HepG2 (cell line): ENCODE measurements around the gene TBX6. TPM values are rescaled to one million over a fixed set of nuclear protein-coding genes. Genes with fewer than 3 reads are reported as not detected.

Source experiments
- ARNT ChIP-seq: fragments of 450-650 bp; IDR thresholded peaks from 2 replicates; pipeline ENCODE4 v1.6.1; 2017
- HMGXB3 ChIP-seq: sonication (generic); formaldehyde crosslinking; IDR thresholded peaks from 2 replicates; pipeline ENCODE4 v1.4.0; 2020; ENCODE audit warnings: missing genetic modification reagents, borderline replicate concordance
- NBN ChIP-seq: fragments of 450-650 bp; conservative IDR thresholded peaks from 2 replicates; pipeline ENCODE4 v1.6.1; 2017
- PHF8 ChIP-seq: sonication (generic); formaldehyde crosslinking; IDR thresholded peaks from 2 replicates; pipeline ENCODE4 v1.5.0; 2020; ENCODE audit warnings: missing genetic modification reagents
- RBM22 ChIP-seq: fragments of 200-400 bp; formaldehyde crosslinking; optimal IDR thresholded peaks from 2 replicates; pipeline ENCODE3; 2017; ENCODE audit warnings: mild to moderate bottlenecking, low read length, moderate library complexity
- RNF219 ChIP-seq: sonication (generic); formaldehyde crosslinking; IDR thresholded peaks from 2 replicates; pipeline ENCODE4 v1.5.0; 2020; ENCODE audit warnings: mild to moderate bottlenecking, missing genetic modification reagents
- SIN3A ChIP-seq: IDR thresholded peaks from 2 replicates; pipeline ENCODE4 v1.6.1; 2011; ENCODE audit warnings: low read depth, mild to moderate bottlenecking, control low read depth, low read length, borderline replicate concordance
- SYNCRIP ChIP-seq: fragments of 200-400 bp; formaldehyde crosslinking; IDR thresholded peaks from 2 replicates; pipeline ENCODE4 v1.6.1; 2018; ENCODE audit warnings: mild to moderate bottlenecking, low read depth, low read length; ENCODE audit not compliant: insufficient read depth
- THRA ChIP-seq: sonication (generic); formaldehyde crosslinking; IDR thresholded peaks from 2 replicates; pipeline ENCODE4 v1.4.0; 2020; ENCODE audit warnings: missing genetic modification reagents, borderline replicate concordance
- TIGD3 ChIP-seq: sonication (generic); formaldehyde crosslinking; IDR thresholded peaks from 2 replicates; pipeline ENCODE4 v1.5.1; 2020; ENCODE audit warnings: mild to moderate bottlenecking, missing genetic modification reagents, borderline replicate concordance
- ZBTB44 ChIP-seq: sonication (generic); formaldehyde crosslinking; IDR thresholded peaks from 2 replicates; pipeline ENCODE4 v1.4.0; 2020; ENCODE audit warnings: missing genetic modification reagents
- ZNF354B ChIP-seq: sonication (generic); formaldehyde crosslinking; IDR thresholded peaks from 2 replicates; pipeline ENCODE4 v1.8.0; 2022; ENCODE audit warnings: mild to moderate bottlenecking, missing genetic modification reagents
- ZNF724P ChIP-seq: sonication (generic); formaldehyde crosslinking; IDR thresholded peaks from 2 replicates; pipeline ENCODE4 v1.8.0; 2022; ENCODE audit warnings: missing genetic modification reagents, borderline replicate concordance
- polyA plus RNA-seq, 8 experiments: library from polyadenylated mRNA; depleted of rRNA in 3 of 8; stranded (reverse) in 7 of 8; unstranded in 1 of 8; fragments of >200 nt; fragmentation: Illumina TruSeq in 4 of 8; extraction: Trizol in 4 of 8; gene quantifications; 2 replicates each; pipeline versions ENCODE4 v1.2.1 to v1.2.3, GENCODE V29; 2011 to 2016; ENCODE audit warnings: low read depth in 4 of 8, missing spikeins in 1 of 8, mixed read lengths in 1 of 8; ENCODE audit not compliant: insufficient read depth in 1 of 8
- total RNA-seq, 5 experiments: library from RNA; depleted of rRNA; stranded (reverse); fragments of >200 nt; fragmentation: Illumina TruSeq; extraction: Trizol; gene quantifications; 2 replicates each; pipeline ENCODE4 v1.2.3, GENCODE V29; 2016; ENCODE audit warnings: low read depth in 1 of 5

TBX6 gene
- total and polyA plus RNA-seq, 2 of the 13 experiments (the other 11 are each of a cell fraction or from before 2014, with no cell fraction given): 0.24 to 0.42 TPM

- TF ChIP-seq SIN3A (peak; percentile 84; the same call in 1 of the 2 replicates), HMGXB3 (CRISPR knock-in tag) (no peak), THRA (CRISPR knock-in tag) (no peak), ZNF354B (no peak; the same call in 1 of the 2 replicates), RNF219 (CRISPR knock-in tag) (no peak), ARNT (no peak), TIGD3 (no peak), SYNCRIP (no peak), NBN (no peak), RBM22 (peak; percentile 75), PHF8 (CRISPR knock-in tag) (peak; percentile 82), ZBTB44 (CRISPR knock-in tag) (no peak), ZNF724P (CRISPR knock-in tag) (peak; percentile 15; the same call in 1 of the 2 replicates)
Observed at GRCh38 chr16:30075503-30076275, 16.0 kb downstream of the TBX6 start, which contains the start of gene PPP4C (continued).
